H1 (cell line): Measurements from ENCODE around the gene TRAPPC2. TPM values are rescaled to one million over a fixed set of nuclear protein-coding genes. Genes with fewer than 3 reads are reported as not detected.

Experiments
- CTCF ChIA-PET: fragments of 300-600 bp; sonication (Branson Sonifier 250); formaldehyde crosslinking; loops from one replicate; lab custom pipeline; 2021; ENCODE audit not compliant: partially characterized antibody; lab: Charles Lee
- POLR2A ChIA-PET: fragments of 300-600 bp; sonication (Branson Sonifier 250); formaldehyde crosslinking; loops from one replicate; lab custom pipeline; 2021; ENCODE audit warnings: inconsistent platforms; ENCODE audit not compliant: partially characterized antibody; lab: Charles Lee
- DNase-seq, 2 experiments: peaks; one replicate each; pipeline versions ENCODE4 v3.0.0 to v3.0.0-alpha.2; 2010 to 2022; ENCODE audit warnings: low spot score in 2 of 2, low read depth in 1 of 2, mixed read lengths in 1 of 2
- FAIRE-seq: peaks from 2 replicates; lab custom pipeline; 2011; peaks lifted over from hg19 to GRCh38; lab: Jason Lieb, UNC
- H2AFZ ChIP-seq: 2 replicates; pipeline ENCODE4 v1.8.1; 2012; ENCODE audit warnings: low read length, inconsistent platforms
- H2AK5ac ChIP-seq: 2 replicates; pipeline ENCODE4 v1.6.1; 2013; ENCODE audit warnings: low read depth, low read length
- H2BK120ac ChIP-seq: replicated peaks from 2 replicates; pipeline ENCODE3; 2013; ENCODE audit warnings: low read depth, low read length, inconsistent platforms
- H2BK12ac ChIP-seq: 2 replicates; pipeline ENCODE4 v1.6.1; 2013; ENCODE audit warnings: low read depth, low read length
- H2BK15ac ChIP-seq: 2 replicates; pipeline ENCODE4 v1.6.1; 2013; ENCODE audit warnings: low read length
- H2BK20ac ChIP-seq: 2 replicates; pipeline ENCODE4 v1.6.1; 2013; ENCODE audit warnings: low read length
- H2BK5ac ChIP-seq: 2 replicates; pipeline ENCODE4 v1.6.1; 2013; ENCODE audit warnings: low read depth, low read length
- H3K14ac ChIP-seq: 2 replicates; pipeline ENCODE4 v1.6.1; 2013; ENCODE audit warnings: inconsistent platforms; ENCODE audit not compliant: insufficient read length
- H3K18ac ChIP-seq: 2 replicates; pipeline ENCODE4 v1.6.1; 2013; ENCODE audit warnings: low read length; ENCODE audit errors: extremely low read depth
- H3K23ac ChIP-seq: 2 replicates; pipeline ENCODE4 v1.6.1; 2013; ENCODE audit warnings: inconsistent platforms; ENCODE audit not compliant: insufficient read length
- H3K23me2 ChIP-seq: 2 replicates; pipeline ENCODE4 v1.6.1; 2013; ENCODE audit warnings: low read depth, low read length
- H3K27ac ChIP-seq: 2 replicates; pipeline ENCODE4 v1.6.1; 2011; ENCODE audit warnings: low read depth, low read length, inconsistent platforms
- H3K27me3 ChIP-seq, 4 experiments: replicated peaks in 1 of 4; 1 replicate in 1 of 4; 2 replicates in 3 of 4; pipeline versions ENCODE4 v1.6.1 to v1.8.1; 2011 to 2013; ENCODE audit warnings: low read length in 3 of 4, mild to moderate bottlenecking in 3 of 4, inconsistent platforms in 2 of 4, mixed read lengths in 2 of 4, moderate library complexity in 1 of 4; ENCODE audit not compliant: control insufficient read depth in 3 of 4, insufficient read depth in 3 of 4; ENCODE audit errors: extremely low read depth in 1 of 4
- H3K36me3 ChIP-seq, 4 experiments: 2 replicates each; pipeline versions ENCODE4 v1.6.1 to v1.8.1; 2011 to 2013; ENCODE audit warnings: mild to moderate bottlenecking in 4 of 4, low read length in 3 of 4, moderate library complexity in 2 of 4, control low read depth in 1 of 4, inconsistent platforms in 1 of 4; ENCODE audit not compliant: insufficient read depth in 4 of 4, control insufficient read depth in 2 of 4
- H3K4ac ChIP-seq: replicated peaks from 2 replicates; pipeline ENCODE3; 2013; ENCODE audit warnings: low read length, low read depth, mixed read lengths, inconsistent platforms; ENCODE audit not compliant: insufficient read length
- H3K4me1 ChIP-seq, 4 experiments: replicated peaks in 1 of 4; 1 replicate in 1 of 4; 2 replicates in 3 of 4; pipeline versions ENCODE4 v1.6.1 to v1.8.1; 2011 to 2013; ENCODE audit warnings: low read length in 3 of 4, inconsistent platforms in 2 of 4, mixed read lengths in 1 of 4; ENCODE audit not compliant: insufficient read depth in 4 of 4, control insufficient read depth in 3 of 4
- H3K4me2 ChIP-seq, 2 experiments: 2 replicates each; pipeline versions ENCODE4 v1.6.1 to v1.8.1; 2011 to 2013; ENCODE audit warnings: low read depth in 2 of 2, low read length in 2 of 2, control low read depth in 1 of 2, inconsistent platforms in 1 of 2, mild to moderate bottlenecking in 1 of 2; ENCODE audit not compliant: insufficient read depth in 1 of 2
- H3K4me3 ChIP-seq, 4 experiments: fragments of 200-600, 300-600 bp in 1 of 4; sonication (generic), shearing (Covaris generic), sonication (Bioruptor Twin) in 1 of 4; 2 replicates each; pipeline versions ENCODE4 v1.5.1 to v1.8.1; 2011 to 2016; ENCODE audit warnings: low read length in 4 of 4, low read depth in 3 of 4, control low read depth in 2 of 4, inconsistent platforms in 2 of 4, mild to moderate bottlenecking in 2 of 4, mixed read lengths in 1 of 4, moderate library complexity in 1 of 4; ENCODE audit not compliant: insufficient read depth in 2 of 4; ENCODE audit errors: extremely low read depth in 1 of 4
- H3K56ac ChIP-seq: replicated peaks from 2 replicates; pipeline ENCODE3; 2013; ENCODE audit warnings: low read depth, mild to moderate bottlenecking, mixed read lengths, low read length, inconsistent platforms; ENCODE audit not compliant: insufficient read length
- H3K79me1 ChIP-seq: 2 replicates; pipeline ENCODE4 v1.6.1; 2013; ENCODE audit warnings: low read depth, low read length, control low read depth
- H3K79me2 ChIP-seq, 2 experiments: 2 replicates each; pipeline versions ENCODE4 v1.6.1 to v1.8.1; 2012 to 2013; ENCODE audit warnings: low read length in 2 of 2, mild to moderate bottlenecking in 2 of 2, inconsistent platforms in 1 of 2; ENCODE audit not compliant: insufficient read depth in 2 of 2, control insufficient read depth in 1 of 2
- H3K9ac ChIP-seq, 4 experiments: replicated peaks in 1 of 4; 1 replicate in 1 of 4; 2 replicates in 3 of 4; pipeline versions ENCODE4 v1.6.1 to v1.8.1; 2011 to 2013; ENCODE audit warnings: low read depth in 3 of 4, low read length in 3 of 4, control low read depth in 2 of 4, mild to moderate bottlenecking in 2 of 4, moderate library complexity in 2 of 4, inconsistent platforms in 1 of 4; ENCODE audit errors: extremely low read depth in 1 of 4
- H3K9me3 ChIP-seq, 2 experiments: 2 replicates each; pipeline versions ENCODE4 v1.6.1 to v1.8.1; 2012 to 2013; ENCODE audit warnings: mild to moderate bottlenecking in 2 of 2, moderate library complexity in 2 of 2, control low read depth in 1 of 2, inconsistent platforms in 1 of 2, low read depth in 1 of 2, low read length in 1 of 2, mixed read lengths in 1 of 2; ENCODE audit not compliant: insufficient read depth in 2 of 2
- H4K20me1 ChIP-seq, 2 experiments: replicated peaks in 1 of 2; 2 replicates each; pipeline versions ENCODE3 to v1.8.1; 2011 to 2013; ENCODE audit warnings: inconsistent platforms in 2 of 2, low read length in 2 of 2, mild to moderate bottlenecking in 1 of 2; ENCODE audit not compliant: insufficient read depth in 2 of 2, control insufficient read depth in 1 of 2
- H4K5ac ChIP-seq: 2 replicates; pipeline ENCODE4 v1.6.1; 2013; ENCODE audit warnings: low read length, low read depth, mixed read lengths, inconsistent platforms; ENCODE audit not compliant: insufficient read length
- H4K8ac ChIP-seq: 2 replicates; pipeline ENCODE4 v1.8.0; 2013; ENCODE audit warnings: mild to moderate bottlenecking, moderate library complexity, low read length, inconsistent platforms; ENCODE audit not compliant: insufficient read depth; ENCODE audit errors: extremely low read depth
- H4K91ac ChIP-seq: replicated peaks from 2 replicates; pipeline ENCODE3; 2013; ENCODE audit warnings: low read length, mixed read lengths, inconsistent platforms; ENCODE audit not compliant: insufficient read length
- CBX8 ChIP-seq: fragments of 300-800, 300-1000 bp; sonication (generic); IDR thresholded peaks from 2 replicates; pipeline ENCODE4 v1.7.1; 2016; ENCODE audit warnings: low read depth, low read length, borderline replicate concordance
- CHD1 ChIP-seq: IDR thresholded peaks from 2 replicates; pipeline ENCODE4 v1.6.1; 2012; ENCODE audit warnings: low read depth, low read length, improper control_type of control experiment
- CHD2 ChIP-seq: IDR thresholded peaks from 2 replicates; pipeline ENCODE4 v1.6.1; 2012; ENCODE audit warnings: low read length, improper control_type of control experiment
- FOSL1 ChIP-seq: IDR thresholded peaks from 2 replicates; pipeline ENCODE4 v1.6.1; 2011; ENCODE audit warnings: mild to moderate bottlenecking, low read depth, low read length, moderate library complexity; ENCODE audit not compliant: insufficient read depth
- HDAC2 ChIP-seq, 2 experiments: fragments of 300-600 bp in 1 of 2; sonication (generic) in 1 of 2; IDR thresholded peaks; 2 replicates each; pipeline ENCODE4 v1.6.1; 2011 to 2012; ENCODE audit warnings: low read depth in 2 of 2, low read length in 2 of 2, mild to moderate bottlenecking in 2 of 2, moderate library complexity in 2 of 2, borderline replicate concordance in 1 of 2, inconsistent platforms in 1 of 2
- HDAC6 ChIP-seq: IDR thresholded peaks from one replicate; pipeline ENCODE4 v1.7.1; 2012; ENCODE audit warnings: low read depth, mild to moderate bottlenecking, inconsistent platforms, low read length, moderate library complexity
- KDM4A ChIP-seq: IDR thresholded peaks from one replicate; pipeline ENCODE4 v1.7.1; 2012; ENCODE audit warnings: low read depth, mild to moderate bottlenecking, moderate library complexity, low read length, inconsistent platforms; ENCODE audit not compliant: severe bottlenecking
- MAFK ChIP-seq: IDR thresholded peaks from 2 replicates; pipeline ENCODE4 v1.6.1; 2012; ENCODE audit warnings: low read depth, mild to moderate bottlenecking, improper control_type of control experiment, low read length
- POU5F1 ChIP-seq: IDR thresholded peaks from 2 replicates; pipeline ENCODE4 v1.6.1; 2011; ENCODE audit warnings: low read depth, mild to moderate bottlenecking, low read length, moderate library complexity
- RFX5 ChIP-seq: IDR thresholded peaks from 2 replicates; pipeline ENCODE4 v1.6.1; 2011; ENCODE audit warnings: low read depth, low read length, improper control_type of control experiment, borderline replicate concordance
- SAP30 ChIP-seq: fragments of 300-600 bp; sonication (generic); IDR thresholded peaks from 2 replicates; pipeline ENCODE4 v1.7.1; 2012; ENCODE audit warnings: low read length, moderate library complexity, mild to moderate bottlenecking, inconsistent platforms; ENCODE audit not compliant: insufficient read depth, insufficient replicate concordance
- SRF ChIP-seq: IDR thresholded peaks from 2 replicates; pipeline ENCODE4 v1.6.1; 2011; ENCODE audit warnings: mild to moderate bottlenecking, low read depth, low read length, moderate library complexity
- TAF1 ChIP-seq: IDR thresholded peaks from 2 replicates; pipeline ENCODE4 v1.6.1; 2011; ENCODE audit warnings: mild to moderate bottlenecking, low read depth, low read length
- WGBS, 2 experiments: shearing (Covaris generic) in 1 of 2; methylation state at CpG; one replicate each; pipeline versions ENCODE4 v1.1.6 to v1.1.7; 2013 to 2015; ENCODE audit warnings: low lambda C conversion rate in 2 of 2, mixed read lengths in 2 of 2, inconsistent platforms in 1 of 2, low coverage in 1 of 2, missing lambda C conversion rate in 1 of 2; ENCODE audit not compliant: insufficient replicate concordance in 2 of 2, insufficient coverage in 1 of 2, insufficient read length in 1 of 2; ENCODE audit errors: extremely low coverage in 1 of 2, missing lambda C conversion rate in 1 of 2; 5-methylcytosine and 5-hydroxymethylcytosine counted together
- polyA plus RNA-seq, 7 experiments: library from polyadenylated mRNA; depleted of rRNA in 3 of 7; stranded (reverse) in 5 of 7; unstranded in 2 of 7; fragments of >200 nt in 5 of 7; fragments of 200-250 nt in 2 of 7; gene quantifications; 1 replicate in 5 of 7; 2 replicates in 1 of 7; 4 replicates in 1 of 7; pipeline versions ENCODE4 v1.2.1 to v1.2.3, GENCODE V29; 2011 to 2013; ENCODE audit warnings: missing spikeins in 2 of 7, mixed read lengths in 2 of 7
- total RNA-seq: library from RNA; stranded (reverse); fragmentation: NEBNext Ultra II Directional; extraction: Animal tissue kit (Norgen Biotek cat#: 25700); gene quantifications from 2 replicates; pipeline ENCODE4 v1.2.1, GENCODE V29; 2021

The TRAPPC2 gene
- total and polyA plus RNA-seq, 2 of the 8 experiments (the other 6 are each of a cell fraction or from before 2014, with no cell fraction given): 6.7 to 10.8 TPM

DNA sequence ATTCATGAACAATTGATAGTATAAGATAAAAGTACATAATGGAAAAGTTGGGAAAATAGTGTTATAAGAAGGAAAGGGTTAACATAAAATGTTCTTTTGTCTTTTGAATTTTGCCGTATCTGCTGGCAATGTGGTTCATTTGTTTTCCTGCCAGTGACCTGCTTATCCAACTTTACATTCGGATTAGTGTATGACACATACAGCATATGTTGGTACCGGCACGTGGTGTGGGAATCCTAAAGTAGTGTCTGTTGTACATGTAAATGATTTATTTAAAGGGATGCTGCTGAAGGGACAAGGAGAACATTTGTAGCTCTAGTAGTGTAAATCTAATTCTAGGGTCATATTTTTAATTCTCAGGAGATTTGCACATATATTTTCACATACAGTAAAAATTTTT, 34.0 kb downstream of the TRAPPC2 start:
- ChIA-PET POLR2A (interaction anchor here (0.6 to 0.7 kb wide), 2 partner anchors 216 to 326 kb away, joined by 3 read pairs; no protein-coding TSS in a partner anchor), CTCF (interaction anchor here (0.6 to 1.5 kb wide), 2 partner anchors 46 to 1303 kb away, joined by 3 to 4 read pairs; no protein-coding TSS in a partner anchor)
- no peak overlapping the region for H3K23ac ChIP-seq
- H3K79me2 ChIP-seq: peaks cover 0 to 88% of the 10 kb centered on the region in 2 experiments; a peak in 2 of 4 replicates
- no peak overlapping the region for H3K27ac ChIP-seq
- TF ChIP-seq FOSL1 (no peak), RFX5 (no peak), MAFK (no peak), HDAC6 (no peak), HDAC2 (IDR thresholded peaks at IDR 0.05; ENCODE audit: borderline replicate concordance in 1 of 2, low read depth in 2 of 2, low read length in 2 of 2) (no peak), SRF (no peak), KDM4A (no peak), POU5F1 (no peak), CBX8 (no peak), TAF1 (no peak), CHD1 (no peak), CHD2 (no peak), SAP30 (no peak)
- no peak overlapping the region for H2BK5ac ChIP-seq
- H3K27me3 ChIP-seq: no peaks in the 10 kb centered on the region
- no peak overlapping the region for H3K14ac ChIP-seq
- no peak overlapping the region for H4K91ac ChIP-seq
- no peak overlapping the region for H2BK120ac ChIP-seq
- DNase-seq: no peak
- peaks cover 0 to 9% of the 10 kb centered on the region in 2 experiments for H4K20me1 ChIP-seq
- H3K56ac ChIP-seq: no peak overlapping the region
- peaks cover 0 to 4% (median 2%) of the 10 kb centered on the region in 4 experiments; a peak in 3 of 7 replicates for H3K4me1 ChIP-seq
- H3K4me3 ChIP-seq: no peak overlapping the region
- H3K9ac ChIP-seq: no peak overlapping the region
- H3K36me3 ChIP-seq: no peaks in the 10 kb centered on the region; a peak in 2 of 8 replicates
- no peak overlapping the region for H2BK15ac ChIP-seq
- H3K4ac ChIP-seq: no peak overlapping the region
- no peak overlapping the region for H2BK12ac ChIP-seq
- WGBS, 2 experiments: 90% methylated on average over 4 of the region's 4 CpGs; no CpG with 5 or more reads in 1 of the 2 experiments
- no peaks in the 10 kb centered on the region for H3K23me2 ChIP-seq
- H3K79me1 ChIP-seq: peaks cover 6% of the 10 kb centered on the region
- H3K4me2 ChIP-seq: no peak overlapping the region
- FAIRE-seq: no peak
- no peak overlapping the region for H2AFZ ChIP-seq
- no peak overlapping the region for H4K5ac ChIP-seq
- H2BK20ac ChIP-seq: no peak overlapping the region
- H3K9me3 ChIP-seq: no peaks in the 10 kb centered on the region
- H4K8ac ChIP-seq: no peak overlapping the region
- no peak overlapping the region for H2AK5ac ChIP-seq
- H3K18ac ChIP-seq: no peak overlapping the region
